HEK293 (cell line): Measurements from ENCODE around the gene KIAA1328.

ENCODE experiments used
- CTCF ChIA-PET: fragments of 350-600 bp; formaldehyde crosslinking; extraction: SDS; loops from one replicate; lab custom pipeline; 2021; ENCODE audit warnings: antibody characterized with exemption; lab: Yijun Ruan, JAX
- POLR2A ChIA-PET: fragments of 300-600 bp; formaldehyde crosslinking; extraction: SDS; loops from one replicate; lab custom pipeline; 2020; ENCODE audit warnings: antibody characterized with exemption, inconsistent platforms; lab: Yijun Ruan, JAX
- H3K27ac ChIP-seq: fragments of 200-500 bp; sonication (Bioruptor generic); 2 replicates; pipeline ENCODE4 v1.5.1; 2014; ENCODE audit warnings: low read depth, low read length, control low read depth, inconsistent platforms; ENCODE audit errors: extremely low read depth
- H3K36me3 ChIP-seq, 2 experiments: fragments of 200-500 bp in 1 of 2; sonication (Bioruptor generic) in 1 of 2; 1 replicate in 1 of 2; 2 replicates in 1 of 2; pipeline ENCODE4 v1.5.1; 2014 to 2017; ENCODE audit warnings: inconsistent platforms in 2 of 2, low read length in 2 of 2; ENCODE audit not compliant: control insufficient read depth in 2 of 2, insufficient read depth in 1 of 2
- H3K4me1 ChIP-seq: fragments of 200-500 bp; sonication (Bioruptor generic); 2 replicates; pipeline ENCODE4 v1.5.1; 2014; ENCODE audit warnings: mild to moderate bottlenecking, low read length, inconsistent platforms; ENCODE audit not compliant: control insufficient read depth, insufficient read depth
- H3K4me3 ChIP-seq: 2 replicates; pipeline ENCODE4 v1.5.1; 2011; ENCODE audit warnings: low read depth, mild to moderate bottlenecking, control low read depth, low read length, moderate library complexity
- H3K9me3 ChIP-seq: fragments of 200-500 bp; sonication (Bioruptor generic); 2 replicates; pipeline ENCODE4 v1.5.1; 2014; ENCODE audit warnings: low read depth, low read length, inconsistent platforms; ENCODE audit not compliant: control insufficient read depth, insufficient read depth
- GFI1B ChIP-seq: fragments of 450-650 bp; formaldehyde crosslinking; IDR thresholded peaks from 2 replicates; pipeline ENCODE4 v1.5.1; 2016; ENCODE audit warnings: missing biosample characterization, missing genetic modification characterization
- HOXD13 ChIP-seq: sonication (generic); formaldehyde crosslinking; IDR thresholded peaks from 2 replicates; pipeline ENCODE4 v1.8.0; 2022; ENCODE audit warnings: missing genetic modification reagents, borderline replicate concordance
- KLF17 ChIP-seq: fragments of 450-650 bp; formaldehyde crosslinking; IDR thresholded peaks from 2 replicates; pipeline ENCODE4 v1.5.1; 2016; ENCODE audit warnings: missing biosample characterization, missing genetic modification characterization
- MEIS1 ChIP-seq: sonication (generic); formaldehyde crosslinking; IDR thresholded peaks from 2 replicates; pipeline ENCODE4 v1.8.1; 2022; ENCODE audit warnings: missing genetic modification reagents, mild to moderate bottlenecking, borderline replicate concordance
- OVOL3 ChIP-seq: fragments of 450-650 bp; formaldehyde crosslinking; IDR thresholded peaks from 2 replicates; pipeline ENCODE4 v1.5.1; 2016; ENCODE audit warnings: missing biosample characterization, missing genetic modification characterization
- RBAK ChIP-seq: fragments of 450-650 bp; formaldehyde crosslinking; IDR thresholded peaks from 2 replicates; pipeline ENCODE4 v1.5.1; 2016; ENCODE audit warnings: missing biosample characterization, missing genetic modification characterization
- SALL2 ChIP-seq: fragments of 450-650 bp; formaldehyde crosslinking; IDR thresholded peaks from 2 replicates; pipeline ENCODE4 v1.5.0; 2017; ENCODE audit warnings: missing biosample characterization, mild to moderate bottlenecking, missing genetic modification characterization, borderline replicate concordance
- SCRT2 ChIP-seq: fragments of 450-650 bp; formaldehyde crosslinking; IDR thresholded peaks from 2 replicates; pipeline ENCODE4 v1.5.1; 2016; ENCODE audit warnings: missing biosample characterization, missing genetic modification characterization
- SP2 ChIP-seq: fragments of 450-650 bp; formaldehyde crosslinking; IDR thresholded peaks from 2 replicates; pipeline ENCODE4 v1.5.1; 2016; ENCODE audit warnings: missing biosample characterization, missing genetic modification characterization
- WT1 ChIP-seq: fragments of 450-650 bp; formaldehyde crosslinking; IDR thresholded peaks from 2 replicates; pipeline ENCODE4 v1.5.1; 2016; ENCODE audit warnings: missing biosample characterization, missing genetic modification characterization
- ZBTB44 ChIP-seq: fragments of 450-650 bp; IDR thresholded peaks from 2 replicates; pipeline ENCODE4 v1.5.1; 2018; ENCODE audit warnings: missing biosample characterization, mild to moderate bottlenecking, missing genetic modification characterization
- ZNF19 ChIP-seq: fragments of 450-650 bp; formaldehyde crosslinking; IDR thresholded peaks from 2 replicates; pipeline ENCODE4; 2016; ENCODE audit warnings: missing biosample characterization, missing genetic modification characterization, low read depth
- ZNF2 ChIP-seq: fragments of 450-650 bp; formaldehyde crosslinking; IDR thresholded peaks from 2 replicates; pipeline ENCODE4 v1.5.1; 2016; ENCODE audit warnings: missing biosample characterization, missing genetic modification characterization
- ZNF24 ChIP-seq: fragments of 450-650 bp; formaldehyde crosslinking; IDR thresholded peaks from 2 replicates; pipeline ENCODE4 v1.5.1; 2016; ENCODE audit warnings: missing biosample characterization, missing genetic modification characterization
- ZNF311 ChIP-seq: fragments of 450-650 bp; formaldehyde crosslinking; IDR thresholded peaks from 2 replicates; pipeline ENCODE4 v1.5.1; 2017; ENCODE audit warnings: missing biosample characterization, missing genetic modification characterization, borderline replicate concordance
- ZNF394 ChIP-seq: fragments of 450-650 bp; formaldehyde crosslinking; IDR thresholded peaks from 2 replicates; pipeline ENCODE4 v1.5.1; 2016; ENCODE audit warnings: missing biosample characterization, missing genetic modification characterization, mild to moderate bottlenecking, moderate library complexity, borderline replicate concordance
- ZNF404 ChIP-seq: fragments of 450-650 bp; formaldehyde crosslinking; IDR thresholded peaks from 2 replicates; pipeline ENCODE4 v1.5.1; 2017; ENCODE audit warnings: missing biosample characterization, missing genetic modification characterization
- ZNF426 ChIP-seq: fragments of 450-650 bp; formaldehyde crosslinking; IDR thresholded peaks from 2 replicates; pipeline ENCODE4 v1.5.1; 2017; ENCODE audit warnings: missing biosample characterization, missing genetic modification characterization, mild to moderate bottlenecking, inconsistent platforms, moderate library complexity
- ZNF792 ChIP-seq: fragments of 450-650 bp; formaldehyde crosslinking; IDR thresholded peaks from 2 replicates; pipeline ENCODE4 v1.5.1; 2016; ENCODE audit warnings: missing biosample characterization, missing genetic modification characterization
- ZSCAN16 ChIP-seq: fragments of 450-650 bp; formaldehyde crosslinking; IDR thresholded peaks from 2 replicates; pipeline ENCODE4 v1.5.1; 2016; ENCODE audit warnings: missing biosample characterization, missing genetic modification characterization
- ZXDB ChIP-seq: fragments of 450-650 bp; formaldehyde crosslinking; IDR thresholded peaks from 2 replicates; pipeline ENCODE4 v1.5.1; 2016; ENCODE audit warnings: missing biosample characterization, missing genetic modification characterization

Gene KIAA1328

GRCh38 chr18:37252854-37253393 is 424.0 kb downstream of the KIAA1328 start:
- ChIA-PET CTCF (no interaction called here), POLR2A (no interaction called here)
- H3K27ac ChIP-seq = no peak overlapping the region
- H3K36me3 ChIP-seq = no peaks in the 10 kb centered on the region
- TF ChIP-seq RBAK (tag by site-specific recombination) (no peak), ZNF24 (tag by site-specific recombination) (no peak), HOXD13 (no peak), ZSCAN16 (tag by site-specific recombination) (no peak), ZNF404 (tag by site-specific recombination) (no peak), ZBTB44 (tag by site-specific recombination) (no peak), GFI1B (tag by site-specific recombination) (no peak), MEIS1 (CRISPR knock-in tag) (no peak), OVOL3 (tag by site-specific recombination) (no peak), ZNF311 (tag by site-specific recombination) (no peak), ZNF394 (tag by site-specific recombination) (no peak), ZNF19 (tag by site-specific recombination) (no peak), ZNF426 (no peak), KLF17 (tag by site-specific recombination) (no peak), ZNF2 (no peak)
- no peak overlapping the region for H3K4me3 ChIP-seq
- no peaks in the 10 kb centered on the region for H3K9me3 ChIP-seq
- H3K4me1 ChIP-seq = no peaks in the 10 kb centered on the region

GRCh38 chr18:37253394-37254235 is 424.7 kb downstream of the KIAA1328 start:
- no peak for TF ChIP-seq SP2 (tag by site-specific recombination)
- TF ChIP-seq SCRT2 (tag by site-specific recombination) = 0 out of 2 replicates have a peak, but pooled peaks have one; percentile 10
- no peak for TF ChIP-seq ZNF792
- TF ChIP-seq ZXDB (tag by site-specific recombination) = peak; percentile 46
- TF ChIP-seq WT1 (tag by site-specific recombination) = no peak
- no peak for TF ChIP-seq SALL2 (tag by site-specific recombination)
- TF ChIP-seq, all 188 proteins: peak for 2
- Histone ChIP-seq H3K4me3 (peak overlapping the region; percentile 38), H3K9me3 (no peaks in the 10 kb centered on the region), H3K27ac (no peak overlapping the region), H3K36me3 (no peaks in the 10 kb centered on the region), H3K4me1 (no peaks in the 10 kb centered on the region)
- POLR2A ChIA-PET = no interaction called here
- CTCF ChIA-PET = no interaction called here
